Stimulated activated CD8-positive, alpha-beta memory T cell treated with anti-CD3 and anti-CD28 coated beads, Interleukin-12 subunit alpha, Interleukin-12 subunit beta, amount 100 ng/mL, for 24 hours (primary cell): ENCODE measurements around the gene FCHSD2.
"Not testable (repeated sequence)": the region's sequence is repeated elsewhere in the genome, so short reads cannot be mapped to it uniquely, and the experiment has no call there.

Experiments
- DNase-seq: peaks from one replicate; pipeline ENCODE4 v3.0.0-alpha.2; 2020; ENCODE audit errors: extremely low read depth

The FCHSD2 gene

DNA sequence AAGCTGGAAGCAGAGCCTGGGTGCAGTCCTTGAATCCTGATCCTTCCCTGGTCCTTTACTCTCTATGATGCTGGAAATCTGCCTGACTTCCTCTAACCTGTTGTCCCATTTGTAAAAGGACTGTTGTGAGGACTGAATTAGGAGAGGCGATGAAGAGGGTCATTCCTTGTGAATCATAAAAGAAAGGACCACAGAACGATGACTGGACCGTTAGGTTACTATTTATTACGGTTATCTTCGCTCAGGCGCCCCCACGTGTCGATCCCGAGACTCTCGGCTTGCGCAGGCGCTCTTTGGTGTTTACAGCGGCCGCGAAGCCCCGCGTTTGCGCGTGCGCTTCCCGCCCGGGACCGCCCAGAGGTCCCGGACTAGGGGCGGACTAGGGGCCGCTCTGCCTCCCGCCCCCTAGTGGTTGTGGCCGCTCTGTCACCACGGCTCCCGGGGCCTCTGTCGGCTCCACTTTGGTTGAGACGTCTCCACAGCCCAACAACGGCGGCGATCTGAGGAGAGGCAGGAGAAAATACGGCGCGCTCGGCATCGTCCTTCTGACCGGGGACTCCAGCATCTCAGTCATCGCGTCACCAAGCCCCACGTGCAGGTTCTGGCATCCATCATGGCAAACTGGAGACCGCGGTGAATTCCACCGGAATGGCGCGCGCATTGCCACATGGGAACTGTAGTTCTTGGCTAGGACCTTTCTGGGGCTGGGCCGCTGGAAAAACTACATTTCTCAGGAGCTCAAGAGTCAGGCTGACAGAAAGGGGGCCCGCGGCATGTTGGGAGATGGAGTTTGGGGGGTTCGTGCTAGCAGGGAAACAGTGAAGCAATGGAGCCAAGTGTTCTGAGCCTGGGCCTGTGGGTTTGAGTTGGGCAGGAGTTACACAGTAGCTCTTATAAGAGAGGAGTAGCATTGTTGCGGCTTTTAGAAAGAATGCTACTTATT, 348.4 kb downstream of the FCHSD2 start, which contains the start of gene STARD10:
Gene STARD10, minus strand, starts transcription at position 623 of the 943 bp plus-strand sequence. CDS start 12,866 bp downstream, outside the sequence.
- DNase-seq = peak; percentile 82

GRCh38 chr11:72793076-72793424, 349.1 kb downstream of the FCHSD2 start:
- no peak for DNase-seq

GRCh38 chr11:72792437-72793021, 349.6 kb downstream of the FCHSD2 start:
- DNase-seq = no peak

- DNase-seq = not testable (repeated sequence)
Measured at GRCh38 chr11:72791228-72791627, 350.9 kb downstream of the FCHSD2 start.

GRCh38 chr11:72789493-72790131, 352.5 kb downstream of the FCHSD2 start:
- DNase-seq = no peak

GRCh38 chr11:72788241-72788640, 353.9 kb downstream of the FCHSD2 start:
- no peak for DNase-seq

- DNase-seq = no peak
Measured at GRCh38 chr11:72787216-72788104, 354.7 kb downstream of the FCHSD2 start.
